Measurements from ENCODE around the gene FBXO31.

DNA sequence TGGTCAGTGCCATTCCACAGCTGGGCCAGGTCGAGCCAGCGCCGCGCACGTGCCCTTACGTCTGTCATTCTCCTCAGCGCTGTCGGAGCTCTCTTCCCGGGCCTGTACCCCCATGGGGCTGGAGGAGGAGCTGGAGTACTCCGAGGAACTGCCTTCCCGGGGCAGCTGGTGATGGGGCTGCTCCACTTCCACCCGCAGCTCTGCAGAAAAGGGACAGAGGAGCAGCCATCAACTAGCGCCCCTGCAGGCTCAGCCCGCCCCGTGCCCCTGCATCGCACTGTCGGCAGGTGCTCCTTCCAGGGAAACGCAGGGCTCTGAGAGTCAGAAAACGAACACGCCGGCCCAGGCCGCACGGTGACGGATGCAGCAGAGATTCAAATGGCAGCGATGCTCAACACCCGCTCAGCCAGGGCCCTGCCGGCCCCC, 29.4 kb upstream of the FBXO31 start:
- TF ChIP-seq, protein P1, sequence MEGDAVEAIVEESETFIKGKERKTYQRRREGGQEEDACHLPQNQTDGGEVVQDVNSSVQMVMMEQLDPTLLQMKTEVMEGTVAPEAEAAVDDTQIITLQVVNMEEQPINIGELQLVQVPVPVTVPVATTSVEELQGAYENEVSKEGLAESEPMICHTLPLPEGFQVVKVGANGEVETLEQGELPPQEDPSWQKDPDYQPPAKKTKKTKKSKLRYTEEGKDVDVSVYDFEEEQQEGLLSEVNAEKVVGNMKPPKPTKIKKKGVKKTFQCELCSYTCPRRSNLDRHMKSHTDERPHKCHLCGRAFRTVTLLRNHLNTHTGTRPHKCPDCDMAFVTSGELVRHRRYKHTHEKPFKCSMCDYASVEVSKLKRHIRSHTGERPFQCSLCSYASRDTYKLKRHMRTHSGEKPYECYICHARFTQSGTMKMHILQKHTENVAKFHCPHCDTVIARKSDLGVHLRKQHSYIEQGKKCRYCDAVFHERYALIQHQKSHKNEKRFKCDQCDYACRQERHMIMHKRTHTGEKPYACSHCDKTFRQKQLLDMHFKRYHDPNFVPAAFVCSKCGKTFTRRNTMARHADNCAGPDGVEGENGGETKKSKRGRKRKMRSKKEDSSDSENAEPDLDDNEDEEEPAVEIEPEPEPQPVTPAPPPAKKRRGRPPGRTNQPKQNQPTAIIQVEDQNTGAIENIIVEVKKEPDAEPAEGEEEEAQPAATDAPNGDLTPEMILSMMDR (conservative IDR thresholded peaks at IDR 0.05) = no peak
- TF ChIP-seq EZH2 (IDR thresholded peaks at IDR 0.05; ENCODE audit: low read depth) = no peak

All from PC-9 (cell line).